HG03378 (cell line): ENCODE data around the gene CCDC81.
"Not testable (repeated sequence)": the region's sequence is repeated elsewhere in the genome, so short reads cannot be mapped to it uniquely, and the experiment has no call there.

Source experiments
- ATAC-seq: cut with Tn5 transposase; IDR thresholded peaks from one replicate; pipeline ENCODE4 v1.9.1; 2021; ENCODE audit warnings: mild to moderate bottlenecking, moderate library complexity; ENCODE audit not compliant: unreplicated experiment

Gene CCDC81

DNA sequence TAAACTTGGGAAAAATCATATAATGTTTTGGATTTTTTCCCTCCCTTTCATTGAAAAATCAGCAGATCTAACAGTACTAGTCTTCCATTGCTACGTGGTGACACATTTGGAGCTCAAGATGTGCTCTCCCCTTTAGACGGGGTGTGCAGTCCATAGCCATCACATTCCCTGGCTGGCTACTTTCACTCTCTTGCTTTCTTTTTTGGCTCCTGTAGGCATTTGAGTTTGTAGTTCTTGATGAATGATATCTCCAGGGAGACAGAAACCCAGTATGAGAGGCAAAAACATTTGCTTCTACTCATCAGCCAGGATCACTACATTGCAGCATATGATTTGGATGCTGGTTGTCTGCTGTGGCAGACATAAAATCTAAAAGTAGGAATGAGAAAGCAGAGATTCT is 12.1 kb downstream of the CCDC81 start:
- ATAC-seq = no peak

DNA sequence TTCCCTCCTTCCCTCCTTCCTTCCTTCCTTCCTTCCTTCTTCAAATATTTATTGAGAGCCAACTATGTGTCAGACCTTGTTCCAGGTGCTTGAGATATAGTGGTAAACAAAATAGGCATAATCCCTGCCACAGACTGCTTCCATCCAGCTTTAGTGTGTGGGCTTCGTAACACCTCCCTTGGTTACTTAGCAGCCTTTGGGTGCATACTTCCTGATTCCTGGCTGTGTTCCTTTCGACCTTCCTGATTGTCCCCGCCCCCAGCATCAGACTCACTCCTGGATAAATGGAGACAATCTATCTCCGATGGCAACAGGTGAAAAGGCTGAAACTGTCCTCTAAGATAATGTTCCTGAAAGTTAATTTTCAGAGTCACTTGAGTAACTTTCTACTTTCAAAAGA is 13.5 kb downstream of the CCDC81 start:
- ATAC-seq = no peak

DNA sequence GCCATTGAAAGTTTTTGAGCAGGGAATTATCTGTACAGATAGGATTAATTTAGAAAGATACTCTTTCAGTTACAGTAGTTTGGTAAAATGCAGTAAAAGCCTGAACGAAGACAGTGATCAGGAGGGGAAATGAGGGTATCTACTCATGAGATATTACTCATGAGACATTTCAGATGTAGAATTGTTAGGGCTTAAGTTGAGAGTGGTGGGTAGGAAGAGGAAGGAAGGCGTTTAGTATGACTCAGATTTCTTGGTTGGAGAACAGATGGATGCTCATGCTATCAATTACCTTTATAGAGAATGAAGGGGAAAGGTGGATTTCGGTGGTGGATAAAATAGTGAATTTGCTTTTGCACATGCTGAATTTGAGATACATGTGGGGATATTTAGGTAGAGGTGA is 15.8 kb downstream of the CCDC81 start:
- no peak for ATAC-seq

DNA sequence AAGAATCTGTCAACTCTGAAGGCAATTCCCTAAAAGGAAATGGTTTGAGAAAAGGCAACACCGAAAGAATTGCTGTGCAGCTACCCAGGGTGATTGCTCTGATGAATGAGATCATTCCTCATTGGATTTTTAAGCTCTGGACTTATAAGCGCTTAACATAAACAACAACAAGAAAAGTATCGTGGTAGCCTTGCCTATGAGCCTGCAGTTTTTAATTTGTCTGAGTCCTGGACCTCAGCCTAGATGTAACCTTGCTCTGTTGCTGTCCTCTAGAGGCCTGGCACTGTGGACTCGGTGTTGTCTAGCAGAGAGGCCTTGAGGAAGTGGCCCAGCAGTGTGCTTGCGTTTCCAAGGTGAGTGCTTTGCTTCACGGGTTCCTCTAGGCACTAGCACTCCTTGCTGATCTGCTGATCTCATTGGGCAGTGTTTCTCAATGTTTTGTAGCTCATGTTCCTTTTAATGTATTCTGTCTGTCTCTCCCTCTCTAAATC is 20.4 kb downstream of the CCDC81 start:
- ATAC-seq = no peak

DNA sequence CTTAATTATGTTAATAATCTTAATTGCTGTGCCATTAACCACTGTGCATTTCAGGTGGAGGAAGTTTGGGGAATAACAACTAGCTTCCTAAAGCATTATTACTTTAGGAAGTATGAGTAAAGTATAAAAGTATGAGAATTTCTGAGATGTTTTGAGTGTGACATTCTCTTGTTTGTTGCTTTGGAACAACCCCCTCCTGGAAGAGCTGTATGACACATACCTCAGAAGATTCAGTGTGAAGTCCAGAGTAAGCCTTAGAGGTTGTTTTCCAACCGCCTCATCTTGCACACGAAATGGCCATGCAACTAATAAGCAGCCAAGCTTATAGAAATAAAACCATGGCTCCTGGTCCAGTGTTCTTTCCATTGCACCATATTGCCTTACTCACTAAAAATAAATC is 21.7 kb downstream of the CCDC81 start:
- ATAC-seq = no peak

DNA sequence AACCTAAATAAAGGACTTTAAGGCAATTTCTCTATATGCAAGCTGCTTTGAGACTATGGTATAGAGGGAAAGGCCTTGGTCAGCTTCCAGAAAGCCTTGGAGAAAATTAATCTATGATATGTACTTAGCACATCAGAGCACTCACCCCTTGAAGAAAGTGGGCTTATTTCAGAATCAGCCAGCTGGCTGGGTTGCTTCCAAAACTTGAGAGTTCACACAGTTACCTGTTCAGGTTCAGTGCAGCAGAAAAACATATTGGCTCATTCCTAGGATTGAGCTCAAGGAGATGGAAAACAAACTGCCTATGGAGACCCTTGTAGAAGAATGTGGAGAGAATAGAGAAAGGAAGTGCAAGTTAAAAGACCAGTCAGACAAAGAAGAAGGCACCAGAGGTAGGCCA is 22.7 kb downstream of the CCDC81 start:
- no peak for ATAC-seq

DNA sequence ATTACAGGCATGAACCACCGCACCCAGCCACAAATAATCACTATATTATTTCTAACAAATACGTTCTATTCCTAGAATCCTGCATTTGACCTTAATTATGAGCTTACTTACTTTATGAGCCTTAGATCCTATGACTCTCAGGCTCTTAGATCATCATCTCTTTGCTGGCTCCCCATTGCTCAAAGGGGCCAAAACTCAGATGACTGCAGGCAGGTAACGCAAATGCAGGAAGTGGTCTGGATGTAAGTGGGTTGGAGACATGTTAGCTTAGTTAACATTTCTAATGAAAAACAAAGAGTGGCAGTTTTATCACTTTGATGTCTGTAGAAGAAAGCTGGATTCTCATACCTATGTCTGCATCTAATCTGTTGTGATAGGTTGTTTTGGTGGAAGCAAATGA is 23.4 kb downstream of the CCDC81 start:
- no peak for ATAC-seq

DNA sequence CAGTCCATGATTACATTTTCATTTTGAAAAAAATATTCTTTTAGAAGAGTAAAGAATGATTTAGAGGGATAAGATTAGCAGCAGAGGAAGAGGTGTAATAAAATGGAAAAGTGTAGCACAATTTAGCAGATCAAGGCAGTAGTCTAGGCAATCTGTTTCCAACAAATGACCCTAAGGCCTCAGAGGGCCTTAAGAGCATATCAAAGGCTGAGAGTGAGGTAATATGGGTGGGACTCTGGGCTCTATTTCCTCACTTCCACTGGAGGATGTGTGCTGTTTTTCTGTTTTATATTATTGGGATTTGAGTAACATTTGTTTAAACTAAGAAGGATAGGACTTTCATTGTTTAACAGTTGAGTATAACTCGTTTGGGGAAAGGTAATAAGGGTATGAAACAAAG is 28.8 kb downstream of the CCDC81 start:
- no peak for ATAC-seq

DNA sequence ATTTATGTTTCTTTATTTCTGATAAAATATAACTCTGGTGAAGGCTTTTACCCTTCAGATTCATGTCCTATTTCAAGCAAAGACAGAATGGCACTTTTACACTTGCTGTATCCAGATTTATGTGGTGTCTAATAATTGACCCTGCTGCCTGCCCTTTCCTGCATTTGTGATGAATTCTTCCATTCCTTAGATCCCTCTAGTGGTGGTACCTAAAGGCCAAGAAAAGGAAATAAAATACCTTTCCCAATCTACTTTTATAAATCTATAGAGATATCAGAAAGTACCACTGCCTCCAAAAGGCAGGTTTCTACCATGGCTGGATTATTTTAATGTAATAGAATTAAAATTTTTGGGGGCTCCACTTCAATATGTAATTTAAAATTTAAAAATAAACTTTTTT is 34.2 kb downstream of the CCDC81 start:
- no peak for ATAC-seq

DNA sequence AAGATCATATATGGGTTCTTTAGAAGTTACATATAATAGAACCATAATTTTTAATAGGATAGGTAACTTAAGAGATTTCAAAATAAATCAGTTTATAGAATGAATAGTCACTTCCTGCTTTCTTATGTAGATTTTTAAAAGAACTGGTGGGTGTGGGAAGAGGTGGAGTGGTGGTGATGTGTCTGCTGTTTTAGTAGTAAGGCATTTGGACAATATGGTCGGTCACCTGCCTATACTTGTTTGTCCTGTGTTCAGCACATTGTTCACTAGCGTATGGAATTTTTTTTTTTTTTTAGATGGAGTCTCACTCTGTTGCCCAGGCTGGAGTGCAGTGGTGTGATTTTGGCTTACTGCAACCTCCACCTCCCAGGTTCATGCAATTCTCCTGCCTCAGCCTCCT is 39.3 kb downstream of the CCDC81 start:
- ATAC-seq = no peak

DNA sequence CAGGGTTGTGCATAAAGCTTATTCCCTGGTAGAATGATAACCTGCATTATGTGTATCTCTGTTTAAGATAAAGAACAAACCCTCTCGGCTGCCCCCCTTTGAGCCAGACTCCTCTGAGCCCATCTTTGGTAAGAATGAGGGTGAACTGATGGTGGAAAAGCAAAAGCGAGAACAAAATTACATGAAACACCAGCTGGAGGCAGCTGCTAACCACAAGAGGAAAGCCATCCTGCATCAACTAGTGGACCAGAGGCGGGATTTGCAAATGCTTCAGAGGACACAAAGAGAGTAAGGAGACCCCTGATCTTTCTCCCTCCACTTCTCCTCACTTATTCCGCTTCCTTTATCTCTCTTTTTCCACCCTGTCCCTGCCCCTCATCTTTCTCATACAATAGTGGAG is 40.3 kb downstream of the CCDC81 start:
- ATAC-seq = no peak

DNA sequence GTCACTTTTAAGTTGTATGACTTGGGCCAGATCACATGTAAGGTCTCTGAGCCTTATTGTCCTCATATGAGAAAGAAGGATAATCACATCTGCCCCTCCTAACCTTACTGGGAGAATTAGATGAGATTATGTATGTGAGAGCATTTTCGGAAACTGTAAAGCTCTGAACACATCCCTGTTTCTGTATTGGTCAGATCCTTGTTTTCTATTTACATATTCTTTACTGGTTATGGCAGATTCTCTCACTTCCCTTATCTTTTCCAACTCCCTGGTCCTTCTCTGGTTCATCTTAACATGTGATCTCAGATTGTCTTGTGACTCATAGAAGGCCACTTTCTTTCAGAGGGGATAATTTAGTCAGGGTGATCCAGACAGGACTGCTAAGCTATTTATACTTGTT is 41.8 kb downstream of the CCDC81 start:
- ATAC-seq = no peak

DNA sequence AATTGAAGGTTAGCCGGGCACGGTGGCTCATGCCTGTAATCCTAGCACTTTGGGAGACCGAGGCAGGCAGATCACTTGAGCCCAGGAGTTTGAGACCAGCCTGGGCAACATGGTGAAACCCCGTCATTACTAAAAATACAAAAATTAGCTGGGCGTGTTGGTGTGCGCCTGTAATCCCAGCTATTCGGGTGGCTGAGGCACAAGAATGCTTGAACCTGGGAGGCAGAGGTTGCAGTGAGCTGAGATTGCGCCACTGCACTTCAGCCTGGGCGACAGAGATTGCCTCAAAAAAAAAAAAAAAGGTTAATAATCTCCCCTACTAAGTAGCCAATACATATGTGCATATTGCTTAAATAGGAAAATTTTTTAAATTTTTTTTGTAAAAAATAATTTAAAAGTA is 42.3 kb downstream of the CCDC81 start:
- not testable (repeated sequence) for ATAC-seq

DNA sequence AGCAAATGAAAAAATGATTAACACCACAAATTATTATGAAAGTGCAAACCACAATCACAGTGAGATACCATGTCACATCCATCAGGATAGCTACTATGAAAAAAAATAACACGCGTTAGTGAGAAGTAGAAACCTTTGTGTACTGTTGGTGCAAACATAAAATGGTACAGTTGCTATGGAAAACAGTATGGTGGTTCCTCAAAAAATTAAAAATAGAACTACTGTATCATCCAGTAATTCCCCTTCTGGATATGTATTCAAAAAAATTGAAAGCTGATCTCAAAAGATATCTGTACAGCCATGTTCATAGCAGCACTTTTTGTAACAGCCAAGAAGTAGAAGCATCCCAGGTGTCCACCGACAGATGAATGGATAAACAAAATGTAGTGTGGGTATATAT is 43.4 kb downstream of the CCDC81 start:
- ATAC-seq = no peak

DNA sequence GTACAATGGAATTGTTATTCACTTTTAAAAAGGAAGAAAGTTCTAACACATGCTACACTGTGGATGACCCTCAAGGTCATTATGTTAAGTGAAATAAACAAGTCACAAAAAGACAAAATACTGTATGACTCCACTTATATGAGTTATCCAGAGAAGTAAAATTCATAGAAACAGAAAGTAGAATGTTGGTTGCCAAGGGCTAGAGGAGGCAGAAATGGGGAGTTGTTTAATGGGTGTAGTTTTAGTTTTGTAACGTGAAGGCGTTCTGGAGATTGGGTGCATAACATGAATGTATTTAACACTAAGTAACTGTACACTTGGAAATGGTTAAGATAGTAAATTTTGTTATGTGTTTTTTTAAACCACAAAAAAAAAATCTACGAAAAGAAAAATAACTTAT is 43.8 kb downstream of the CCDC81 start:
- ATAC-seq = no peak

DNA sequence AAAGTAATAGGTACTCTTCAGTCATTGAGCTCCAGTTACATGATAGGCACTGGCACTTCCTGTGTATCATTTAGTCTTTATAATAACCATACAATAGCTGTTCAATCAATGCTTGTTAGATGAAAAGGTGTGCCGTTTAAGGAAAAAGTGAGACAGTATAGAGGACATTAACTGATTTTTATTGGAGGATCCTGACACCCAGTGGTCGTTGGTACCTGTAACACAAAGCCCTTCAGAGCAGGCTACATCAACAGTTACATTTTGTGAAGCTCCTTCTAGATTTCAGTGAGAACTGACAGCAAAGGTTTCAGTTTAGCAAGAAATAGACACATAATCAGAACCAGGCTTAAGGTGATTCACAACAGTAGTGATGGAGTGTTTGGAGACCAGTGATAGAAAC is 44.2 kb downstream of the CCDC81 start:
- ATAC-seq = peak; percentile 63

DNA sequence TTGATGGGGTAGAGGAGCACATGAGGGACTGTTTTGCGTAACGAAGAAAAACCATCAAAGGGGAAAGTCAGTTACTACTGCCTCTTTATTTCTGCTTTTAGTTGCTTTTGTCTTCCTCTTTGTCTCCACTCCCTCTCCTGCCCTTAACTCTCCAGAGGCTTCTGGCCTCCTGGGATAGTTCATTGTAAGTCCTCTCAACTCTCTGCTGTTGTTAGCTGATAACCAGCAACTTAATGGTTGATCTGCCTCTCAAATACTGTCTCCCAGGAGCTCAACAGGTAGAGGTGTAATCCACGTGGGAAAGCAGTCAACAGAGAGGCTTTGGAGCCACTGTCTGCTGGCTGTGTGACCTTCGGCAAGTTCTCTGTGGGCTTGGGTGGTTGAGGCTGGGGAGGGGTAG is 47.3 kb downstream of the CCDC81 start:
- no peak for ATAC-seq

DNA sequence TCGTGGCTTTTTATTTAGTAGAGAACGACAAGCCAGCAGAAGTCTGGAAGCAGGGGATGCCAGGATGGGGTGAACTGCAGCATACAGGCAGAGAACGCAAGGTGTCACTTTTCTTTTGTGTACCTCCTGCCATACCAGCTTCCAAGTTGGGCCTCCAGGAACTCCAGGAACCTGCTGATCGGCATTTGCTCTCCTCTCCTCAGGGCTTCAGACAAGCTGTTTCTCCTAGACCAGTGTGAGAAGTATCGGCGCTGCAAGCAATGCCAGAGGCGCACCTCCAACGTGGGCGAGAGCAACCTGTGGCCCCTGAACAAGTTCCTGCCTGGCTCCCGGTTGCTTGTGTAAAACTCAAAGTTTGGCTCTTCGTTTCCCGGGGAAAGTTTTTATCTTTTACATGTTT is 47.7 kb downstream of the CCDC81 start:
- no peak for ATAC-seq

DNA sequence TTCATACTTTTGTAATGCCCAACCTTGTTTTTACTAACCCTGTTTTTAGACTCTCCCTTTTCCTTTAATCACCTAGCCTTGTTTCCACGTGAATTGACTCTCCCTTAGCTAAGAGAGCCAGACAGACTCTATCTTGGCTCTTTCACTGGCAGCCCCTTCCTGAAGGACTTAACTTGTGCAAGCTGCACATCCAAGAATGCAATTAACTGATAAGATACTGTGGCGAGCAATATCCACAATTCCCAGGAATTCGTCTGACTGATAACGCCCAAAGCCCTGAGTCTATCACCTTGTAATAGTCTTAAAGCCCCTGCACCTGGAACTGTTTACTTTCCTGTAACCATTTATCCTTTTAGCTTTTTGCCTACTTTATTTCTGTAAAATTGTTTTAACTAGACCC is 48.8 kb downstream of the CCDC81 start:
- ATAC-seq = not testable (repeated sequence)

DNA sequence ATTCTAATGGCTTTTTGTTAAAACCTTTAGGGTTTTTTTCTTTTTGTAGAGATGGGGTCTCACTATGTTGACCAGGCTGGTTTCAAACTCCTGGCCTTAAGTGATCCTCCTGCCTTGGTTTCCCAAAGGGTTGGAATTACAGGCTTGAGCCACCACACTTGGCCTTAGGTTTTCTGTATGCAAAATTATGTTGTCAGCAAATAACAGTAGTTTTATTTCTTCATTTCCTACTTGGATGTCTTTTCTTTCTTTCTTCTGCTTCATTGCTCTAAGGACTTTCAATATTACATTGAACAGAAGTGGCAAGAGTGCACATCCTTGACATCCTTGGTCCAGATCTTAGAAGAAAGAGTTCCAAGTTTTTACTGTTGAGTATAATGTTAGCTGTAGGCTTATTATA is 52.8 kb downstream of the CCDC81 start:
- ATAC-seq = no peak

DNA sequence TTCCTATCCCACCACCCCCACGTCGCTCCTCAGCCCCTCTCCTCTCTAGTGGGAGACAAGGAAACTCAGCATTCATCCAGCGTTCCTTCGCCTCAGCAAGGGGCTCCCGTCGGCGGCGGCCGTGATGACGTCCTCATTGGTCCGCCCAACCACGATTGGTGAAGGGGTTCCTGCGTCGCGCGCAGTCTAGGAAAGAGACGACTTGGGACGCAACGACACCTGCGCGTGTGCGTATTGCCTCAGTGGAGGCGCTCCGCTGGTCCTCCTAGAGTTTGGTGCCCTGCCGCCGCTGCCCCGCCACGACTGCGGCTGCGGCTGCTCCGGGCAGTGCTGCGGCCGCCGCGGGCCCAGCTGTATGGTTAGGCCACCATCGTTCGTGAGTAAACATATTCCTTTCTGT is 56.6 kb downstream of the CCDC81 start:
- no peak for ATAC-seq

DNA sequence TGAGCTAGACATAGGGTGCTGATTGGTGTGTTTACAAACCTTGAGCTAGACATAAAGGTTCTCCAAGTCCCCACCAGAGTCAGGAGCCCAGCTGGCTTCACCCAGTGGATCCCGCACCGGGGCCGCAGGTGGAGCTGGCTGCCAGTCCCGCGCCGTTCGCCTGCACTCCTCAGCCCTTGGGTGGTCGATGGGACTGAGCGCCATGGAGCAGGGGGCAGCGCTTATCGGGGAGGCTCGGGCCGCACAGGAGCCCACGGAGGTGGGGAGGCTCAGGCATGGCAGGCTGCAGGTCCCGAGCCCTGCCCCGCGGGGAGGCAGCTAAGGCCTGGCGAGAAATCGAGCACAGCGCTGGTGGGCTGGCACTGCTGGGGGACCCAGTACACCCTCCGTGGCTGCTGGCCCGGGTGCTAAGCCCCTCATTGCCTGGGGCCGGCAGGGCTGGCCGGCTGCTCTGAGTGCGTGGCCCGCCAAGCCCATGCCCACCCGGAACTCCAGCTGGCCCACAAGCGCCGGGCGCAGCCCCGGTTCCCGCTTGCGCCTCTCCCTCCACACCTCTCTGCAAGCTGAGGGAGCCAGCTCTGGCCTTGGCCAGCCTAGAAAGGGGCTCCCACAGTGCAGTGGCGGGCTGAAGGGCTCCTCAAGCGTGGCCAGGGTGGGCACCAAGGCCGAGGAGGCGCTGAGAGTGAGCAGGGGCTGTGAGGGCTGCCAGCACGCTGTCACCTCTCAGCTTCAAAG is 58.8 kb downstream of the CCDC81 start:
- not testable (repeated sequence) for ATAC-seq

DNA sequence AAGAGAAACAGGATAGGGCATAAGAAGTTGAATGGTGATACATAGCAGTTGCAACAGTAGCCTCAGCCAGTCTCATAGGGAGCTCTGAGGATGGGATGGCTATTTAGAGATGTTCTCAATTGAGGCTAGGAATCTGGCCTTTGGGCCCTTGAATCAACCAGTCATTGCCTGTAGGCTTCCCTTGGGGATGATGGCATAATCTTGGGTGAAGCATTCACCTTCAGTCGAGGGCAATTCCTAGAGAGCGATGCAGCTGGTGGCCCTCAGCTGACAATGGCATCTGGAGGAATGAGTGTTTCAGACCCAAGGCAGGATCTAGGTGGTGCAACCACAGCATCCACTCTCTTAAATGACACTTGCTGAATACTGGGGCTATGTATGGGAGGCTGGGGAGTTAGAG is 61.0 kb downstream of the CCDC81 start:
- no peak for ATAC-seq
